CD14-positive monocyte (primary cell): Measurements from ENCODE around the gene UGT1A10. TPM values are rescaled to one million over a fixed set of nuclear protein-coding genes. Genes with fewer than 3 reads are reported as not detected.

Experiments
- DNase-seq, 3 donors: peaks; one replicate each; pipeline ENCODE4 v3.0.0-alpha.2; 2011 to 2022
- H2AFZ ChIP-seq: 2 replicates; pipeline ENCODE4 v1.6.0; 2012; ENCODE audit warnings: mild to moderate bottlenecking, low read depth, low read length, inconsistent platforms; ENCODE audit not compliant: insufficient read depth, poor library complexity, severe bottlenecking
- H3K27ac ChIP-seq, 2 donors: 1 replicate in 1 of 2; 2 replicates in 1 of 2; pipeline ENCODE4 v1.5.1; 2012 to 2013; ENCODE audit warnings: low read length in 2 of 2, control low read depth in 1 of 2, inconsistent platforms in 1 of 2, low read depth in 1 of 2, mild to moderate bottlenecking in 1 of 2
- H3K27me3 ChIP-seq, 2 donors: one replicate each; pipeline versions ENCODE4 v1.6.0 to v1.6.1; 2011 to 2013; ENCODE audit warnings: low read length in 2 of 2; ENCODE audit not compliant: control insufficient read depth in 2 of 2, insufficient read depth in 2 of 2
- H3K36me3 ChIP-seq, 2 donors: replicated peaks in 1 of 2; 1 replicate in 1 of 2; 2 replicates in 1 of 2; pipeline versions ENCODE4 v1.5.1 to v1.6.1; 2012 to 2013; ENCODE audit warnings: low read length in 2 of 2, control low read depth in 1 of 2, inconsistent platforms in 1 of 2, mild to moderate bottlenecking in 1 of 2; ENCODE audit not compliant: insufficient read depth in 2 of 2, control insufficient read depth in 1 of 2
- H3K4me1 ChIP-seq, 2 donors: 1 replicate in 1 of 2; 2 replicates in 1 of 2; pipeline versions ENCODE4 v1.5.1 to v1.6.1; 2012 to 2013; ENCODE audit warnings: low read length in 2 of 2, control low read depth in 1 of 2, inconsistent platforms in 1 of 2, mild to moderate bottlenecking in 1 of 2, moderate library complexity in 1 of 2; ENCODE audit not compliant: insufficient read depth in 2 of 2, control insufficient read depth in 1 of 2
- H3K4me2 ChIP-seq: replicated peaks from 2 replicates; pipeline ENCODE3; 2012; ENCODE audit warnings: low read length, moderate library complexity, mild to moderate bottlenecking; ENCODE audit not compliant: poor library complexity, severe bottlenecking; ENCODE audit errors: extremely low read depth
- H3K4me3 ChIP-seq, 3 experiments: fragments of 200-600 bp in 1 of 3; sonication (generic) in 1 of 3; replicated peaks in 1 of 3; 1 replicate in 2 of 3; 2 replicates in 1 of 3; pipeline ENCODE4 v1.5.1; 2011 to 2013; ENCODE audit warnings: low read length in 3 of 3, mild to moderate bottlenecking in 3 of 3, control low read depth in 2 of 3, low read depth in 2 of 3, inconsistent platforms in 1 of 3, moderate library complexity in 1 of 3
- H3K79me2 ChIP-seq: 2 replicates; pipeline ENCODE4 v1.6.0; 2012; ENCODE audit warnings: mild to moderate bottlenecking, control low read depth, inconsistent platforms, low read length, moderate library complexity; ENCODE audit not compliant: insufficient read depth
- H3K9ac ChIP-seq: 2 replicates; pipeline ENCODE4 v1.6.0; 2017; ENCODE audit warnings: low read length, mild to moderate bottlenecking; ENCODE audit not compliant: insufficient read depth, poor library complexity, severe bottlenecking
- H3K9me3 ChIP-seq, 2 donors: replicated peaks in 1 of 2; 1 replicate in 1 of 2; 2 replicates in 1 of 2; pipeline versions ENCODE4 v1.5.1 to v1.6.1; 2012 to 2013; ENCODE audit warnings: low read length in 2 of 2, control low read depth in 1 of 2; ENCODE audit not compliant: control insufficient read depth in 1 of 2, insufficient read depth in 1 of 2
- H4K20me1 ChIP-seq: 2 replicates; pipeline ENCODE4 v1.6.0; 2012; ENCODE audit warnings: mild to moderate bottlenecking, low read length, control low read depth, moderate library complexity; ENCODE audit not compliant: insufficient read depth
- H3K27ac Mint-ChIP-seq, 7 donors: one replicate each; pipeline ENCODE4 v1.8.0; 2020; ENCODE audit warnings: mild to moderate bottlenecking in 7 of 7, mixed read lengths in 7 of 7, moderate library complexity in 6 of 7, inconsistent platforms in 2 of 7
- H3K27me3 Mint-ChIP-seq, 3 donors: one replicate each; pipeline ENCODE4 v1.8.0; 2021 to 2022; ENCODE audit warnings: low read depth in 3 of 3, mild to moderate bottlenecking in 3 of 3, mixed read lengths in 3 of 3, moderate library complexity in 3 of 3, inconsistent platforms in 1 of 3
- H3K36me3 Mint-ChIP-seq, 2 donors: one replicate each; pipeline ENCODE4 v1.8.0; 2020; ENCODE audit warnings: mixed read lengths in 2 of 2, inconsistent platforms in 1 of 2, mild to moderate bottlenecking in 1 of 2
- H3K4me1 Mint-ChIP-seq: one replicate; pipeline ENCODE4 v1.8.0; 2020; ENCODE audit warnings: mild to moderate bottlenecking, mixed read lengths
- H3K4me3 Mint-ChIP-seq, 2 donors: one replicate each; pipeline ENCODE4 v1.8.0; 2020; ENCODE audit warnings: mild to moderate bottlenecking in 2 of 2, mixed read lengths in 2 of 2, moderate library complexity in 1 of 2
- H3K9me3 Mint-ChIP-seq, 7 donors: one replicate each; pipeline ENCODE4 v1.8.0; 2020 to 2022; ENCODE audit warnings: mixed read lengths in 7 of 7, mild to moderate bottlenecking in 6 of 7, moderate library complexity in 6 of 7, inconsistent platforms in 2 of 7
- WGBS: methylation state at CpG from one replicate; pipeline ENCODE4 v1.1.5; 2013; ENCODE audit warnings: missing lambda C conversion rate; ENCODE audit not compliant: insufficient coverage; 5-methylcytosine and 5-hydroxymethylcytosine counted together
- intact Hi-C, 2 donors: fragments of 100-400 bp; cut with micrococcal nuclease; formaldehyde crosslinking; loops; one replicate each; pipeline versions ENCODE4 v1.15.0 to v1.15.1; 2023
- polyA plus RNA-seq, 3 donors: library from polyadenylated mRNA; depleted of rRNA in 1 of 3; unstranded in 2 of 3; stranded (reverse) in 1 of 3; fragments of 300-500 nt in 2 of 3; fragments of >200 nt in 1 of 3; fragmentation: Illumina TruSeq in 2 of 3; gene quantifications; 1 replicate in 2 of 3; 2 replicates in 1 of 3; pipeline ENCODE4 v1.2.3, GENCODE V29; 2012 to 2021
- TF ChIP-seq, protein P1 (sequence below): fragments of 200-600 bp; IDR thresholded peaks from one replicate; pipeline ENCODE4 v1.8.0; 2022; ENCODE audit warnings: antibody characterized with exemption, mild to moderate bottlenecking

UGT1A10 gene
- polyA plus RNA-seq, 3 donors = not detected

DNA sequence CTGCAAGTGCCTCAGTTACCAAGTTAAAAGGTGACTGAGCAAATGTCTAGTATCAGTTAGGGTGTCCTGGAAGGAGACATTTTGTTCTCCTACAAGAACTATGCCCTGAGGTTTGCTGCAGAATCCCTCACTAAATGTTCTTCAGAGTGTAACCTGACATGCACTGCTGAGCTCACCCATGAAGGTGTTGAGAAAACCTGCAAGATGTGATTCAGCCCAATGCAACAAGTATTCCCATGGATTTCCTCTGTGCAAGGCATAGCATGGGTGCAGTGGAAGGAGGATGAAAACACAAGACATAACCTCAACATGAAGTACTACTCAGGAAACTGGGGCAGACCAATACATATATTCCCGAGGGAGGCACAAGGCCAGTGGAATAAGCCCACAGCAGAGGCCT, 34.2 kb upstream of the UGT1A10 start:
- Histone ChIP-seq H2AFZ (no peak overlapping the region), H3K4me1 (no peaks in the 10 kb centered on the region), H3K4me2 (no peak overlapping the region), H4K20me1 (no peaks in the 10 kb centered on the region), H3K27me3 (no peaks in the 10 kb centered on the region), H3K36me3 (no peaks in the 10 kb centered on the region), H3K27ac (no peak overlapping the region), H3K9ac (no peak overlapping the region), H3K4me3 (no peak overlapping the region), H3K79me2 (no peaks in the 10 kb centered on the region), H3K9me3 (peaks cover 0 to 4% of the 10 kb centered on the region in 2 donors)
- TF ChIP-seq, protein P1, sequence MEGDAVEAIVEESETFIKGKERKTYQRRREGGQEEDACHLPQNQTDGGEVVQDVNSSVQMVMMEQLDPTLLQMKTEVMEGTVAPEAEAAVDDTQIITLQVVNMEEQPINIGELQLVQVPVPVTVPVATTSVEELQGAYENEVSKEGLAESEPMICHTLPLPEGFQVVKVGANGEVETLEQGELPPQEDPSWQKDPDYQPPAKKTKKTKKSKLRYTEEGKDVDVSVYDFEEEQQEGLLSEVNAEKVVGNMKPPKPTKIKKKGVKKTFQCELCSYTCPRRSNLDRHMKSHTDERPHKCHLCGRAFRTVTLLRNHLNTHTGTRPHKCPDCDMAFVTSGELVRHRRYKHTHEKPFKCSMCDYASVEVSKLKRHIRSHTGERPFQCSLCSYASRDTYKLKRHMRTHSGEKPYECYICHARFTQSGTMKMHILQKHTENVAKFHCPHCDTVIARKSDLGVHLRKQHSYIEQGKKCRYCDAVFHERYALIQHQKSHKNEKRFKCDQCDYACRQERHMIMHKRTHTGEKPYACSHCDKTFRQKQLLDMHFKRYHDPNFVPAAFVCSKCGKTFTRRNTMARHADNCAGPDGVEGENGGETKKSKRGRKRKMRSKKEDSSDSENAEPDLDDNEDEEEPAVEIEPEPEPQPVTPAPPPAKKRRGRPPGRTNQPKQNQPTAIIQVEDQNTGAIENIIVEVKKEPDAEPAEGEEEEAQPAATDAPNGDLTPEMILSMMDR = no peak
- H3K4me1 Mint-ChIP-seq = no peaks in the 10 kb centered on the region
- WGBS = 100% methylated on average over 1 of the region's 1 CpG
- peaks cover 2 to 7% (median 5%) of the 10 kb centered on the region in 3 donors for H3K27me3 Mint-ChIP-seq
- no peak overlapping the region for H3K27ac Mint-ChIP-seq
- no peaks in the 10 kb centered on the region for H3K36me3 Mint-ChIP-seq
- H3K4me3 Mint-ChIP-seq = no peak overlapping the region
- intact Hi-C loops = no loop called here
- peaks cover 5 to 12% (median 8%) of the 10 kb centered on the region in 7 donors for H3K9me3 Mint-ChIP-seq
- no peak for DNase-seq

DNA sequence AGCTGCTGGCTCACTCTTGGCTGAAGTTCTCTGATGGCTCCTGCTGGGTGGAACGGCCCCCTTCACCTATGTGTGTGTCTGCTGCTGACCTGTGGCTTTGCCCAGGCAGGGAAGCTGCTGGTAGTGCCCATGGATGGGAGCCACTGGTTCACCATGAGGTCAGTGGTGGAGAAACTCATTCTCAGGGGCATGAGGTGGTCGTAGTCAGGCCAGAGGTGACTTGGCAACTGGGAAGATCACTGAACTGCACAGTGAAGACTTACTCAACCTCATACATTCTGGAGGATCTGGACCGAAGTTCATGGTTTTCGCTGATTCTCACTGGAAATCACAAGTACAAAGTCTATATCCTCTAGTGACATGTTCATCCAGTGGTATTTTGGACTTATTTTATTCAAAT, 32.7 kb upstream of the UGT1A10 start:
- Mint-ChIP-seq H3K4me1 (no peaks in the 10 kb centered on the region), H3K4me3 (no peak overlapping the region), H3K27ac (no peak overlapping the region), H3K36me3 (no peaks in the 10 kb centered on the region), H3K9me3 (peaks cover 5 to 16% (median 11%) of the 10 kb centered on the region in 7 donors), H3K27me3 (peaks cover 2 to 5% (median 5%) of the 10 kb centered on the region in 3 donors)
- peaks cover 0 to 4% of the 10 kb centered on the region in 2 donors for H3K9me3 ChIP-seq
- H2AFZ ChIP-seq = no peak overlapping the region
- no peaks in the 10 kb centered on the region for H3K4me1 ChIP-seq
- TF ChIP-seq, protein P1 = no peak
- WGBS = 83% methylated on average over 1 of the region's 4 CpGs
- no peaks in the 10 kb centered on the region for H3K79me2 ChIP-seq
- no peak overlapping the region for H3K27ac ChIP-seq
- intact Hi-C loops = no loop called here
- H3K4me2 ChIP-seq = no peak overlapping the region
- H3K4me3 ChIP-seq = no peak overlapping the region
- no peaks in the 10 kb centered on the region for H3K27me3 ChIP-seq
- no peak overlapping the region for H3K9ac ChIP-seq
- H4K20me1 ChIP-seq = no peaks in the 10 kb centered on the region
- no peak for DNase-seq
- no peaks in the 10 kb centered on the region for H3K36me3 ChIP-seq
